MCF 10A (cell line): Measurements from ENCODE around the gene ACAN. TPM values are rescaled to one million over a fixed set of nuclear protein-coding genes. Genes with fewer than 3 reads are reported as not detected.

ENCODE experiments used
- BruUV-seq: library from RNA; stranded (reverse); fragments of 400-500 nt; replicated peaks from 2 replicates; lab custom pipeline; 2021; lab: Mats Ljungman, UMichigan
- CTCF ChIA-PET: fragments of 300-600 bp; sonication (Branson Sonifier 250); formaldehyde crosslinking; extraction: SDS; loops from one replicate; lab custom pipeline; 2021; ENCODE audit warnings: antibody characterized with exemption, inconsistent platforms; lab: Yijun Ruan, JAX
- POLR2A ChIA-PET: fragments of 300-600, 350-650 bp; sonication (Branson Sonifier 250); formaldehyde crosslinking; extraction: SDS; loops from one replicate; lab custom pipeline; 2020; ENCODE audit warnings: antibody characterized with exemption, inconsistent platforms; lab: Yijun Ruan, JAX
- DNase-seq: peaks from one replicate; pipeline ENCODE4 v3.0.0-alpha.2; 2018; ENCODE audit not compliant: unreplicated experiment
- H3K27ac Mint-ChIP-seq: one replicate; pipeline ENCODE4 v1.8.0; 2022; ENCODE audit warnings: mild to moderate bottlenecking, low read depth, mixed read lengths; ENCODE audit not compliant: unreplicated experiment
- H3K27me3 Mint-ChIP-seq: one replicate; pipeline ENCODE4 v1.8.0; 2022; ENCODE audit warnings: mixed read lengths; ENCODE audit not compliant: insufficient read depth, unreplicated experiment
- H3K36me3 Mint-ChIP-seq: one replicate; pipeline ENCODE4 v1.8.0; 2022; ENCODE audit warnings: mild to moderate bottlenecking, moderate library complexity, mixed read lengths; ENCODE audit not compliant: insufficient read depth, unreplicated experiment
- H3K4me1 Mint-ChIP-seq: one replicate; pipeline ENCODE4 v1.8.0; 2022; ENCODE audit warnings: mixed read lengths; ENCODE audit not compliant: insufficient read depth, unreplicated experiment
- H3K4me3 Mint-ChIP-seq: one replicate; pipeline ENCODE4 v1.8.0; 2022; ENCODE audit warnings: mild to moderate bottlenecking, moderate library complexity, mixed read lengths; ENCODE audit not compliant: unreplicated experiment
- H3K9me3 Mint-ChIP-seq: one replicate; pipeline ENCODE4 v1.8.0; 2022; ENCODE audit warnings: mixed read lengths; ENCODE audit not compliant: unreplicated experiment
- intact Hi-C: fragments of 100-400 bp; cut with micrococcal nuclease; formaldehyde crosslinking; loops from 2 replicates; pipeline ENCODE4 v1.14.1; 2022
- total RNA-seq: library from RNA; stranded (reverse); gene quantifications from 2 replicates; pipeline ENCODE4 v1.2.3, GENCODE V29; 2022
- TF ChIP-seq, protein P1 (sequence below): fragments of 200-600 bp; IDR thresholded peaks from one replicate; pipeline ENCODE4 v1.8.0; 2022; ENCODE audit warnings: antibody characterized with exemption, mild to moderate bottlenecking; ENCODE audit not compliant: unreplicated experiment

The ACAN gene
- total RNA-seq, 1 experiment from 2014 or later, result not detected

DNA sequence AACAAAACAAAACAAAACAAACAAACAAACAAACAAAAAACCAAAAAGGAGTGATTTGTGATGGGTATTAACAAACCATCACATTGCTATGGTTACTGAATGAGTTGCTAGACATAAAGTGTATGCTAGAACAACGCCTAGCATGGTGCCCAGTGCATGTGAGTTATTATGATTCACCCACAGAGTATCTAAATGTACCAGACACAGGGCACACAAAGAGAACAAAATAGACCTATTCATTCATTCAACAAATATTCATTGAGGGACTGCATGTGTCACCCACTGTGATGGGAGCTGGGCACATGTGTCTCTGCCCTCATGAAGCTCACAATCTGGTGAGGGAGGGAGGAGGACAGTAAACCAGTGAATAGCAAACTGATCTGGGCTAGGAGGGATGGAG, 11.6 kb upstream of the ACAN start:
- TF ChIP-seq, protein P1, sequence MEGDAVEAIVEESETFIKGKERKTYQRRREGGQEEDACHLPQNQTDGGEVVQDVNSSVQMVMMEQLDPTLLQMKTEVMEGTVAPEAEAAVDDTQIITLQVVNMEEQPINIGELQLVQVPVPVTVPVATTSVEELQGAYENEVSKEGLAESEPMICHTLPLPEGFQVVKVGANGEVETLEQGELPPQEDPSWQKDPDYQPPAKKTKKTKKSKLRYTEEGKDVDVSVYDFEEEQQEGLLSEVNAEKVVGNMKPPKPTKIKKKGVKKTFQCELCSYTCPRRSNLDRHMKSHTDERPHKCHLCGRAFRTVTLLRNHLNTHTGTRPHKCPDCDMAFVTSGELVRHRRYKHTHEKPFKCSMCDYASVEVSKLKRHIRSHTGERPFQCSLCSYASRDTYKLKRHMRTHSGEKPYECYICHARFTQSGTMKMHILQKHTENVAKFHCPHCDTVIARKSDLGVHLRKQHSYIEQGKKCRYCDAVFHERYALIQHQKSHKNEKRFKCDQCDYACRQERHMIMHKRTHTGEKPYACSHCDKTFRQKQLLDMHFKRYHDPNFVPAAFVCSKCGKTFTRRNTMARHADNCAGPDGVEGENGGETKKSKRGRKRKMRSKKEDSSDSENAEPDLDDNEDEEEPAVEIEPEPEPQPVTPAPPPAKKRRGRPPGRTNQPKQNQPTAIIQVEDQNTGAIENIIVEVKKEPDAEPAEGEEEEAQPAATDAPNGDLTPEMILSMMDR, result no peak
- intact Hi-C loops, result no loop called here
- CTCF ChIA-PET, result interaction anchor here (0.9 to 1.0 kb wide), 2 partner anchors 20 to 135 kb away, joined by 4 read pairs; no protein-coding TSS in a partner anchor
- peaks cover 6% of the 10 kb centered on the region for H3K9me3 Mint-ChIP-seq
- no peak for DNase-seq
- peak overlapping the region; percentile 69 for H3K27ac Mint-ChIP-seq
- H3K36me3 Mint-ChIP-seq, result no peaks in the 10 kb centered on the region
- POLR2A ChIA-PET, result interaction anchor here (1.0 kb wide), 1 partner anchor 326 kb away, joined by 3 read pairs; no protein-coding TSS in a partner anchor
- BruUV-seq, result no TSS peak
- H3K4me3 Mint-ChIP-seq, result no peak overlapping the region
- peaks cover 25% of the 10 kb centered on the region for H3K4me1 Mint-ChIP-seq
- H3K27me3 Mint-ChIP-seq, result no peaks in the 10 kb centered on the region

DNA sequence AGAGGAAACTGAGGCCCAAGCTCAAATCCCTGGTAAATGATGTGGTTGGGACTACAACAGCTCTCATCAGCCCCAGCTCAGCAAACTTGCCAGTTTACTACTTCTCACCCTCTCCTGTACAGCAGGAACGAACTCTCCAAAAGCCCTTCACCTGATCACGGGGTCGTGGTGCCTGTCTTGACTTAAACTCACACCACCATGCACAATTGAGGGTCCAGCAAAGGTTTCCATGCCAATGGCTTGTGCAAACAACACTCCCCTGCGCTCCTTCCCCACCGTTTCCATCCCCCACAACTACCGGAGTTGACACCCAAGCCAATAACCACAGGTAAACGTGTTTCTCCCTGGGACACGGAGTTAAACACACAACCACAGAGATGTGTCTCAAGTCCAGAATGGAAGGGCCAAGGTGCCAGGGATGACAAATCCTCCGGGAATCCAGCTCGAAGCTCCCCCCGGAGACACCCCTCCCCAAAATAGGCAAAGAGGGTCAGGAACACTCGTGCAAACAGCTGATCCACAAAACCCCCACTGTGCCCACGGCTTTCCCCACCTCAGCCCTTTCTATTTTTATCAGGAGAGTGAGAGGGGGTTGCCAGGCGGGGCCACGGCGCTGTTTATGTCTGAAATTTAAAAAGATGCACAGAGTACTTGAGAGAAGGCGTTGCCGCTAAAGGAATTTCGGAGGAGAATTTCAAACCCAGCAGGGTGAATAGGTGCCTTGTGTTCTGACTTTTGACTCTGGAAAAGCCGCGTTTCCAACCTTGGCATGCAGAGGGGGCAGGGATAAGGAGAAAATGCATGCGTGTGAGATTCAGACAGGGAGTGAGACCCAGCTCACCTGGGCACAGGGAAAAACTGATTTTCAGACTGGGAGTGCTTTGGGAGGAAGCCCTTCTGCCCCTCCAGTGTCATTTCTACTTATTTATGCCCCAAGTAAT, 10.6 kb upstream of the ACAN start:
- intact Hi-C loops, result no loop called here
- TF ChIP-seq, protein P1, result no peak
- H3K36me3 Mint-ChIP-seq, result no peaks in the 10 kb centered on the region
- H3K4me3 Mint-ChIP-seq, result peak overlapping the region; percentile 3
- ChIA-PET POLR2A (interaction anchor here (1.7 kb wide), 1 partner anchor 9 kb away, joined by 5 read pairs; no protein-coding TSS in a partner anchor), CTCF (interaction anchor here (0.7 to 0.9 kb wide), 3 partner anchors 20 to 418 kb away, joined by 3 to 4 read pairs (median 3); no protein-coding TSS in a partner anchor)
- BruUV-seq, result no TSS peak
- H3K9me3 Mint-ChIP-seq, result peaks cover 6% of the 10 kb centered on the region
- H3K4me1 Mint-ChIP-seq, result peaks cover 25% of the 10 kb centered on the region
- H3K27ac Mint-ChIP-seq, result peak overlapping the region; percentile 69
- no peaks in the 10 kb centered on the region for H3K27me3 Mint-ChIP-seq
- no peak for DNase-seq

DNA sequence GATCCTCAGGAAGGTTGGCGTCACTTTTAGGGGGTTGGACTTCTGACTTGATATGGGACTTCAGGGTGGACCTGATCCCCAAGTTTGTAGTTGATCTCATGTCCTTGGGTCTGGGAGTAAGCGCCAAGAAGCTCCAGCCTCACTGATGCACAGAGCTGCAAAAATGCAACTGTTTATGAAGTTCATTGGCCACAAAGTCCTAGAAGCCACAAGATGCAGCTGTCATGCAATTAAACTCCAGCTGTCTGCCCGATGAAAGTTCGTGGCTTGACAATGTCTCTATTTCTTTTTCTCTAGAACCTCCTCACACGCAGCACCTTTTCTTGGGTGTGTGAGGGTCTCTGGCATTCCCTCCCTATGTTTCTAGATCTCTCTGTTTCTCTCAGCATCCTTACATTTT, 9.2 kb upstream of the ACAN start:
- POLR2A ChIA-PET, result no interaction called here
- CTCF ChIA-PET, result no interaction called here
- no TSS peak for BruUV-seq
- Mint-ChIP-seq H3K27me3 (no peaks in the 10 kb centered on the region), H3K36me3 (no peaks in the 10 kb centered on the region), H3K27ac (peak overlapping the region; percentile 69), H3K4me3 (no peak overlapping the region), H3K9me3 (peaks cover 6% of the 10 kb centered on the region), H3K4me1 (peaks cover 25% of the 10 kb centered on the region)
- intact Hi-C loops, result no loop called here
- TF ChIP-seq, protein P1, result no peak
- no peak for DNase-seq

DNA sequence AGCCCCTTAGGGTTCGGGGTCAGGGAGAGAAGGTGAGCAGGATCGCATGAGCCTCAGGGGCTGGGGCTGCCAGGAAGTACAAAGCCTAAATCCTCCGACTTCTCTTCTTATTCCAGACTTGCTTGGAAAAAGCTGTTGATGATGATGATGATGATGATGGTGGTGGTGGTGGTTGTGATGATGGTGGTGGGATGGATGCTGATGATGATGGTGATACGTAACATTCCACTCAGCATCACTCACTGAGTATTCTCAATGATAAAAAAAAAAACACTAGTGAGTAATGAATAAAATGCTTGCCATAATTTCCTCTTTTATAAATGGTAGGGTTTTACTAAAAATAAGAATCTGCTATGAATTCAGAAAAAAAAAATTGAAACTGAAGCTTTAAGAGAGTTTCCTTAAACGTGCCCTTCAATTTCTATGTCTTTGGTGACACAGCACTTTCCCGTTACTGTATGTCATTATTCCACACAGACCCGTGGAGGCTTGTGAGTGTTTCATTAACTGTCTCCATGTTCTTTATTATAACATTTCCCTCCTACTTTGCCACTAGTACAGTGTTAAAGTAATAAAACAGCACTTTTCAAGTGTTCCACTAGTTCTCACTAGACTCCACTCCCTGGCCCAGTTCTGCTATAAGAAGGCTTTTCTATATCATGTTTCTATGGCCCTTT, 5.4 kb upstream of the ACAN start:
- H3K4me1 Mint-ChIP-seq, result peaks cover 18% of the 10 kb centered on the region
- TF ChIP-seq, protein P1, result no peak
- no peaks in the 10 kb centered on the region for H3K36me3 Mint-ChIP-seq
- intact Hi-C loops, result no loop called here
- no TSS peak for BruUV-seq
- peaks cover 7% of the 10 kb centered on the region for H3K27me3 Mint-ChIP-seq
- POLR2A ChIA-PET, result no interaction called here
- CTCF ChIA-PET, result interaction anchor here (0.5 to 0.7 kb wide), 3 partner anchors 97 to 331 kb away, joined by 3 to 6 read pairs (median 4); no protein-coding TSS in a partner anchor
- DNase-seq, result no peak
- no peak overlapping the region for H3K4me3 Mint-ChIP-seq
- no peaks in the 10 kb centered on the region for H3K9me3 Mint-ChIP-seq
- no peak overlapping the region for H3K27ac Mint-ChIP-seq
